D721Med (cell line): ENCODE results near the gene CYP2D6.
A peak's percentile ranks its signal among the peaks of the same experiment; 100 is the strongest.

Source experiments
- DNase-seq: peaks from one replicate; pipeline ENCODE4 v3.0.0; 2011; ENCODE audit warnings: low spot score; ENCODE audit not compliant: insufficient read length
- FAIRE-seq: peaks from 2 replicates; lab custom pipeline; 2011; peaks lifted over from hg19 to GRCh38; lab: Jason Lieb, UNC
- CTCF ChIP-seq: IDR thresholded peaks from 2 replicates; pipeline ENCODE4 v1.5.1; 2012; ENCODE audit warnings: mild to moderate bottlenecking, control low read depth; ENCODE audit not compliant: insufficient read depth; ENCODE audit errors: missing control alignments

Gene CYP2D6

GRCh38 chr22:42172773-42173172 is 42.2 kb upstream of the CYP2D6 start:
- TF ChIP-seq CTCF = no peak
- no peak for DNase-seq
- no peak for FAIRE-seq

- FAIRE-seq (no peak), DNase-seq (no peak)
- no peak for TF ChIP-seq CTCF
These were observed 41.5 kb upstream of the CYP2D6 start for GRCh38 chr22:42171946-42172719.

GRCh38 chr22:42171417-42171816 is 40.8 kb upstream of the CYP2D6 start:
- FAIRE-seq = no peak
- no peak for DNase-seq
- no peak for TF ChIP-seq CTCF

GRCh38 chr22:42170946-42171345 is 40.3 kb upstream of the CYP2D6 start:
- DNase-seq = no peak
- FAIRE-seq = no peak
- TF ChIP-seq CTCF = no peak

GRCh38 chr22:42169055-42169469 is 38.5 kb upstream of the CYP2D6 start:
- no peak for DNase-seq
- no peak for FAIRE-seq

GRCh38 chr22:42168476-42168875 is 37.9 kb upstream of the CYP2D6 start:
- TF ChIP-seq CTCF = no peak
- no peak for FAIRE-seq
- no peak for DNase-seq

More at GRCh38 chr22:42169055-42169469, 38.5 kb upstream of the CYP2D6 start:
- TF ChIP-seq CTCF = peak; percentile 99

GRCh38 chr22:42167066-42167465 is 36.5 kb upstream of the CYP2D6 start:
- no peak for TF ChIP-seq CTCF
- DNase-seq (no peak), FAIRE-seq (no peak)
